Posterior vena cava (tissue), 2 donors: ENCODE data around the gene TMEM38A. TPM values are rescaled to one million over a fixed set of nuclear protein-coding genes. Genes with fewer than 3 reads are reported as not detected.

Experiments used
- DNase-seq: peaks from one replicate; pipeline ENCODE4 v3.0.0-alpha.2; 2020; ENCODE audit warnings: low spot score
- intact Hi-C, 2 donors: fragments of 100-400 bp; cut with DNase I; formaldehyde crosslinking; loops; one replicate each; pipeline versions ENCODE4 v1.14.1 to v1.14.2; 2022 to 2023
- long read RNA-seq, 2 donors: library from polyadenylated mRNA; unstranded; transcript quantifications; one replicate each; pipeline ENCODE4 v2.0.0, GENCODE V29; 2020 to 2021
- total RNA-seq, 2 donors: library from RNA; stranded (reverse); fragmentation: NEBNext Ultra II Directional; extraction: Animal tissue kit (Norgen Biotek cat#: 25700); gene quantifications; one replicate each; pipeline ENCODE4 v1.2.1, GENCODE V29; 2021
- donor health status: DM: yes; HTN: yes; CAD: no.
- donor health status: DM: yes; HTN: yes; CAD: no.

The TMEM38A gene, protein sequence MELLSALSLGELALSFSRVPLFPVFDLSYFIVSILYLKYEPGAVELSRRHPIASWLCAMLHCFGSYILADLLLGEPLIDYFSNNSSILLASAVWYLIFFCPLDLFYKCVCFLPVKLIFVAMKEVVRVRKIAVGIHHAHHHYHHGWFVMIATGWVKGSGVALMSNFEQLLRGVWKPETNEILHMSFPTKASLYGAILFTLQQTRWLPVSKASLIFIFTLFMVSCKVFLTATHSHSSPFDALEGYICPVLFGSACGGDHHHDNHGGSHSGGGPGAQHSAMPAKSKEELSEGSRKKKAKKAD
- 1 to 10 TPM; 1.9 to 3.5 TPM for total RNA-seq
- long read RNA-seq, donor 1, partial matches to known transcripts: 0 of 2 reads
- long read RNA-seq, donor 1, other reads (novel, unspliced or antisense): 0 of 2 reads
- long read RNA-seq, donor 2, partial matches to known transcripts: 0 of 9 reads
- long read RNA-seq, donor 2, other reads (novel, unspliced or antisense): 4 of 9 reads

DNA sequence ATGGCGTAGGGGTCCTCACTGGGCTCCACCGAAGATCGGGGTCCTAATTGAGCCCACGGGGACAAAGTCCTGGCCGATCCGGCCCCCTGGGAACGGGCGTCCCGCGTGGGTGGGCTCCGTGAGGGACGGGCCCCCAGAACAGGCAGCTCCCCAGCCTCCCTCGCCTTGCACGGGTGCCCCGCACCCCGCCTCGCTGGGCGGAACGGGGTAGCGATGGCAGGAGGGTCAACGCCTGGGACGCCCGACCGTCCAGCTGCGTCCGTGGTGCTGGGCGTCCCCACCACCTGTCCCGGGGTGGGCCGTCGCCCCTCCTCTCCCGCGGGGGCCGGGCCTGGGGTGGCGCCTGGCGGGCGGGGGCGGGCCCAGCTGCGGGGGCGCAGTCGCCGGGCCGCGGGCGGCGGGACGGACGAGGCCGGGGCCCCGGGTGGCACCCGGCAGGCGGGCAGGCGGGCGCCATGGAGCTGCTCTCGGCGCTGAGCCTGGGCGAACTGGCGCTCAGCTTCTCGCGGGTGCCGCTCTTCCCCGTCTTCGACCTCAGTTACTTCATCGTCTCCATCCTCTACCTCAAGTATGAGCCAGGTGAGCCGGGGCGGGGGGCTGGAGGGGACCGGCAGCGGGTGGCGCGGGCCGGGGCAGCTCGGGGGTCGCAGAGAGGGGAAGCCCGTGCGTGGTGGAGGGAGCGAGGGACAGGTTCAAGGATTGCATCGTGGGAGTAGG, at the start of gene TMEM38A:
TSS of gene TMEM38A (plus strand) at position 377 of the 717 bp plus-strand sequence. CDS start at position 456, 79 bp downstream.
- intact Hi-C loops: no loop called here
- peak; percentile 80 for DNase-seq

DNA sequence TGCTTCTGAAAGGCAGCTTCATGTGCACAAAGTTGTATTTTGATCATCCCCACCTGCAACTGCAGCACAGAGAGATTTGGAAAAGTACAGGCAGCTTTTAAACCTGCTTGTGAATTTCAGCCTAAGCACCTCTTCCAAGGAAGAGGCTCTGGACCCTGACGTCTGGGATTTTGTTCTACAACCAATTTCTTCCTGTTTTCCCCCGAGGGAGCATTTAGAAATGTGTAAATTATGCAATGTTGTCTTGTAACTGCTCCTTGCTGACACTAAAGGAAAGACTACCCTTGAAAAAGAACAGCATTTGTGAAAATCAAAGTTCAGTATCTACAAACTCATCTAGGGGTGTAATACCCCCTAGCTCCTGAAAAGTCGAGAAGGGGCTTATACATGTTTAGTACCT, 48.3 kb upstream of the TMEM38A start:
- no peak for DNase-seq
- intact Hi-C loops: no loop called here

DNA sequence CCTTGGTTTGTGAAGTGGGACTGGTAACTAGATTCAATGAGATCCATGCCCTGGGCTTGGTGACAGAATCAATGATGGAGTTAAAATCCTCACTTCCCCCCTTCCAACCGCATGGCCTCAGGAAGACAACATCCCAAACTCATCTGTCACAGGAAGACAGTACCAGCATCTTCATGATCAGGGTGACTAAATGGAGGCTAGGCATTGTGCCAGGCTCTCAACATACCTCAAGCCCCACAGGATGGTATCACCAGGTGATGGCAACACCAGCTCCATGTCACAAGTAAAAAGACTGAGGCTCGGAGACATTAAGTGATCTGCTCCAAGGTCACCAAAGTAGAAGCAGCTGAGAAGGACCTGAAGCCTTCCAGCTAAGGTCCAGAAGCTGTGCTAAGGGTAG, 47.1 kb upstream of the TMEM38A start:
- intact Hi-C loops: no loop called here
- no peak for DNase-seq

DNA sequence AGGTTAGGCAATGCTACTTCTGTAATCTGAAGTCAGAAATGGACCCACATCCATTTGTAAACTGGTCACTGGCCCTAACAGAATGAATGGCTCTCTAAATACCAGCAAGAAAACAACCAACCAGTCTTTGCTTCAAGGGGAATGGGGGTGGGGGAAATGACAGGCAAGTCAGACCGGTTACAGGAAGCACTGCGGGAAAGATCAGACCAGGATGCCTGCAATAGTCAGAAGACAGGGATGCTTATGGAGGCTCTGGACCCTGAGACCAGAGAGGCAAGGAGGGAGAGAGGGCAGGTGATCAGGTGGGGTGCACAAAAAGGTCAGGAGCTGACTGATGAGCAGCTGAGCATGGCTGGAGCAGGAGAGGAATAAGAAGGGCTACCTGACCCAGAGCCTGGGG, 46.0 kb upstream of the TMEM38A start:
- DNase-seq: no peak
- intact Hi-C loops: no loop called here

DNA sequence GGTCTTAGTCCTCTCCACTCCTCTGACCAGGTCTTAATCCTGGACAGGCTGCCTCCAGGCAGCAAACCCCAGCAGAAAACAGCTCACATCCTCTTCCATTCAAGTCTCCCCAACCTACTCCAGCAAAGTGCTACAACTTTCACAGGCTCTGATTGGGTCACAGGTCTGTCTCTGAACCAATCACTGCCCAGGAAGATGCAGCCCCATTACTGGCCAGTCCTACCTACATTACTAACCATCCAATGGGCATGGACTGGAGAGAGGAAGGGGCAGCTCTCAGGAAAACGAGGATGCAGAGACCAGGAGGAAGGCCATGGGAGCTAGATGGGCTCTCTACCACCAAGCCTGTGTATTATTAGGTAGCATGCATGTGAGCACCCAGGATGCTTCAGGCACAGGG, 45.1 kb upstream of the TMEM38A start:
- intact Hi-C loops: no loop called here
- no peak for DNase-seq

GRCh38 chr19:16618248-16618647, 42.7 kb upstream of the TMEM38A start:
- DNase-seq: no peak
- intact Hi-C loops: no loop called here

DNA sequence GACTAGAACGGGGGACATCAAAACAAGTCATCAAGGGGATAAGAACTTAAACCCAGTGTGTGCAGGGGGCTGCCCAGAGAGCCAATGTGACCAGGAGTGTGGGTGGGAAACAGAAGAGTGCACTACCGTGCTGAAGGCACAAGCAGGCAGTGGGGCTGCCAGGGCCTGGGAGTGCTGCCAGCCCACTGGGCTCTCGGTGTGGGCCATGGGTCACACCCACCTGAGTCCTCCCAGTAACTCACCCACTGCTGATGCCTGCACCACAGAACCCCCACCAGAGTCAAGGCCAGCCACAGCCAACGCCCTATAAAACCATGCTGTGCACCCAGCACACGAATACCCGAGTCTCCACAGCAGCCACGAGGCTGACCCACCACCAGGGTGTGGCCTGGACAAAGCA, 41.5 kb upstream of the TMEM38A start:
- no peak for DNase-seq
- intact Hi-C loops: no loop called here

- intact Hi-C loops: loop anchor here (10.0 kb wide), 1 partner anchor 45 kb away; the partner anchor contains the start of gene SLC35E1 (in 2 of the 2)
- no peak for DNase-seq
These were observed 40.9 kb upstream of the TMEM38A start for GRCh38 chr19:16620018-16620417.

DNA sequence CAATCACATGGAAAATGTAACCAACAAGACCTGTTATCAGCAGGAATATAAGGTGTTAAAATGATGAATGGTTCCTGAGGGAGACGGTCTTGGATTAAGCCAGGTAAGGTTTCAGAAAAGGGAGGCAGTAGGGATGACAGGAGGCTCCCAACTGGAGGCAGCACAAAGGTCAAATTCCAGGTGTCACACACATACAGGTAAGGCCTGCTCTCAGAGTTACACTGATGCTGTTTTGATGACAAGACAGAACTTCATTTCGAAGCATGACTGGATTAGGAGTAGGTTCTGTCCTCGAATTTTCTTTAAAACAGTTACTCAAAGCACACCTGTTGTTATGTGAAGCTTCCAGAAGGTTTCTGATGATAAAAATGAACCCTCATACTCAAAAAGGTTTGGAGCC, 40.4 kb upstream of the TMEM38A start:
- no peak for DNase-seq
- intact Hi-C loops: loop anchor here (10.0 kb wide), 1 partner anchor 46 kb away; the partner anchor contains the start of gene SLC35E1 (in 2 of the 2)

DNA sequence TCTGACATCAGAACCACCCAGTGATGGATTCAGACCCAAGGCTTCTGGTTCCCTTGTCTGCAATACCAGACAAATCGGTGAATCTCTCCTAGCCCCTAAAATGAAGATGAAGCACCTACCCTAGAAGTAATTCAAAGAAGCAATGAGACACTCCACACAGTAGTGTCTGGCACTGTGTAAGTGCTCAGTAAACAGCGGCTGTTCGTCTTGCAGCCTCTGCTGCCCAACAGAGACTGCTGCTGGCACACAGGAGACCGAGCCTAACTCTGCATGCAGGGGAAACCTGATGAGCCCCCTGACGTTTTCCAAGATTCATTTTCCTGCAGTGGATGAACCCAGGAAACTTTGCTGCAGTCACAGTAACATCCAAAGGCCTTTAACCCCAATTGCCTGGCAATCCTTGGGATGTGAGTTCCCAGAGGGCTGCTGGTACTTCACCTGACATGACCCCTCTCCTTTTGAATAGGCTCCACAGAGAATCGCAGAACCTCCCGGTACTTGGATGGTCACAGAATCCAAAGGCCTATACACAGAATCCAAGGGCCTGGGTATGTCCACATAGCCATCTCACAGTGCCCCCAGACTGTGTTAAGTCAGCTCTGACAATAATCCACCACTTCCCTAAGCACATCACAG, 39.7 kb upstream of the TMEM38A start:
- no peak for DNase-seq
- intact Hi-C loops: loop anchor here (10.0 kb wide), 1 partner anchor 46 kb away; the partner anchor contains the start of gene SLC35E1 (in 2 of the 2)

DNA sequence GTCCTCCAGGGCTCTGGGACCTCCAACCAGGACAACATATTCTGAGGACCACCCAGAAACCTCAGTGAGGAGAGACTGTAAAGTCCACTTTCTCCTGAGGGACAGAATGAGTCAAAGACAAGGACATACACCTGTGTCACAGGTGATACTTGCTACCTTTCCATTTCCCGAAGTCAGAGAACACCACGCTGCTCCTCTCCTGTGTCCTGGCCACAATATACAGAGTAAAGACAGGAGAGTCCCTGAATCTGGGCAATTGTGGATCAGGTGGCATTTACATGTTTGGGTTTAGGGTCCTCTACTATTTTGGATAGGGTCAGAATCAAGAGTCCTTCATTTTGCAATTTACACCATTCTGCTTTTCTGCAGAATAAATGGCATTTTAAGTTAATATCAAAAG, 37.9 kb upstream of the TMEM38A start:
- intact Hi-C loops: loop anchor here (10.0 kb wide), 1 partner anchor 48 kb away; the partner anchor contains the start of gene SLC35E1 (in 2 of the 2)

GRCh38 chr19:16623576-16623975, 37.4 kb upstream of the TMEM38A start:
- intact Hi-C loops: loop anchor here (10.0 kb wide), 1 partner anchor 49 kb away; the partner anchor contains the start of gene SLC35E1 (in 2 of the 2)
- no peak for DNase-seq

More for the DNA sequence above, 37.9 kb upstream of the TMEM38A start:
- DNase-seq: no peak

GRCh38 chr19:16624236-16624635, 36.7 kb upstream of the TMEM38A start:
- DNase-seq: no peak
- intact Hi-C loops: loop anchor here (10.0 kb wide), 1 partner anchor 49 kb away; the partner anchor contains the start of gene SLC35E1 (in 2 of the 2)

DNA sequence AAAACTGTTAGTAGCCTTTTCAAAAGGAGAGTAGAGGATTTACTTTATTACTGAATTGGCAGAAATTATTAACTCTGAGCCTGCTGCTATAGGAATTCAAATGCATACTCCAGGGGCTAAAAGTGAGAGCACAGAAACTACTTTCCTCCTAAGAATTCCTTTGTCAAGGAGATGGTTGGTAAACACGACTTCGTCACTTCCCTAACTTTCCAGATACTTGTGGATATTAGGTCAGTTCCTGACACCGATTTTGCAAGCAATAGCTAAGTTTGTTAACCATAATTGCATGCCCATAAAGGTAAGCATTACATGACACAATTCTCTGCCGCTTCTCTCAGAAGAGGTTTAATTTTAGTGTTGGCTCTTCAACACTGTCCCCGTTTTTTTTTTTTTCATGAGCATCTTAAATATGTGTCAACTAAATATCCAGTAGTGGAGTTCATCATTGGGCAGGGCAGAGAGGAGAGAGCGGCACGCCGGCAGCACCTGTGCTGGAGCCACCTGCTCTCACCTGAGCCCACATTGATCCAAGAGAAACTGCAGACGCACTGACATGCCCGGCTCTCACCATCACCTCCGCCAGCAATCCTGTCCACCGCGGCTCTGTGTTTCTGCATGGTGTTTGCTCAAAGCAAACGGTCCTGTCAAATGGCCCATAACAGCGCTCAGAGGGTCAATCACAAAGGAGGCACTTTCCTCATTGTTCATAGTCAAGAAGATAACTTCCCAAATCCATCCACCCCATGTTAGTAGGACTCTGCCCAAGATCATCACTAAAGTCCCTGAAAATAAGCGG, 35.6 kb upstream of the TMEM38A start:
- intact Hi-C loops: loop anchor here (10.0 kb wide), 1 partner anchor 51 kb away; the partner anchor contains the start of gene SLC35E1 (in 2 of the 2)
- no peak for DNase-seq

GRCh38 chr19:16626796-16627192, 34.1 kb upstream of the TMEM38A start:
- intact Hi-C loops: loop anchor here (10.0 kb wide), 1 partner anchor 52 kb away; the partner anchor contains the start of gene SLC35E1 (in 2 of the 2)
- no peak for DNase-seq

GRCh38 chr19:16627193-16627927, 33.6 kb upstream of the TMEM38A start:
- no peak for DNase-seq
- intact Hi-C loops: loop anchor here (10.0 kb wide), 1 partner anchor 53 kb away; the partner anchor contains the start of gene SLC35E1 (in 2 of the 2)

DNA sequence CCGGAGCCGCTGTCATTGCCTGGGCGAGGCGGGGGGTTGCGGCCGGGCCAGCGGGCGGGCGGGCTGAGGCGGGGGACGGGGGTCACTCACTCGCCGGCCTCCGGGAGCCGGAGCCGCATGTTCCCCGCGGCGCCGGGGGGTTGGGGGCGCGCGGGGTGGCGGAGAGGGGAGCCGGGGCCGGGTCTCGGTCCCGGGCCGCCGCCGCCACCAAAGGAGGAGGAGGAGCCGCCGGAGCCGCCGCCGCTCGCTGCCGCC, 33.1 kb upstream of the TMEM38A start:
- intact Hi-C loops: loop anchor here (10.0 kb wide), 1 partner anchor 53 kb away; the partner anchor contains the start of gene SLC35E1 (in 2 of the 2)
- no peak for DNase-seq
